ENCODE data around the gene AZIN2.

AZIN2 gene

GRCh38 chr1:33111965-33112364, 31.0 kb downstream of the AZIN2 start:
- DNase-seq (ENCODE audit: extremely low spot score) = no peak
- TF ChIP-seq TARDBP (IDR thresholded peaks at IDR 0.05) = no peak
- no peak for TF ChIP-seq SUZ12 (IDR thresholded peaks at IDR 0.05)
- TF ChIP-seq L3MBTL2 (conservative IDR thresholded peaks at IDR 0.05) = no peak
- TF ChIP-seq ELF4 (IDR thresholded peaks at IDR 0.05) = no peak
- no peak for TF ChIP-seq ZNF384 (IDR thresholded peaks at IDR 0.05)
- no peak for TF ChIP-seq FOXK2 (IDR thresholded peaks at IDR 0.05)
- no peak for TF ChIP-seq ARNT (IDR thresholded peaks at IDR 0.05)
- TF ChIP-seq BHLHE40 (IDR thresholded peaks at IDR 0.05; ENCODE audit: borderline replicate concordance) = no peak
- TF ChIP-seq HDGF (IDR thresholded peaks at IDR 0.05; ENCODE audit: borderline replicate concordance) = no peak
- no peak for TF ChIP-seq NFRKB (IDR thresholded peaks at IDR 0.05)
- TF ChIP-seq SP1 (IDR thresholded peaks at IDR 0.05) = no peak
- no peak for TF ChIP-seq FOXM1 (IDR thresholded peaks at IDR 0.05; ENCODE audit: borderline replicate concordance)
- no peak for TF ChIP-seq LEF1 (IDR thresholded peaks at IDR 0.05; ENCODE audit: borderline replicate concordance)
- TF ChIP-seq PKNOX1 (IDR thresholded peaks at IDR 0.05) = no peak
- no peak for TF ChIP-seq FOXA1 (IDR thresholded peaks at IDR 0.05)
- TF ChIP-seq CTBP1 (IDR thresholded peaks at IDR 0.05; ENCODE audit: borderline replicate concordance) = no peak
- ChIA-PET CTCF (no interaction called here), POLR2A (no interaction called here)

DNA sequence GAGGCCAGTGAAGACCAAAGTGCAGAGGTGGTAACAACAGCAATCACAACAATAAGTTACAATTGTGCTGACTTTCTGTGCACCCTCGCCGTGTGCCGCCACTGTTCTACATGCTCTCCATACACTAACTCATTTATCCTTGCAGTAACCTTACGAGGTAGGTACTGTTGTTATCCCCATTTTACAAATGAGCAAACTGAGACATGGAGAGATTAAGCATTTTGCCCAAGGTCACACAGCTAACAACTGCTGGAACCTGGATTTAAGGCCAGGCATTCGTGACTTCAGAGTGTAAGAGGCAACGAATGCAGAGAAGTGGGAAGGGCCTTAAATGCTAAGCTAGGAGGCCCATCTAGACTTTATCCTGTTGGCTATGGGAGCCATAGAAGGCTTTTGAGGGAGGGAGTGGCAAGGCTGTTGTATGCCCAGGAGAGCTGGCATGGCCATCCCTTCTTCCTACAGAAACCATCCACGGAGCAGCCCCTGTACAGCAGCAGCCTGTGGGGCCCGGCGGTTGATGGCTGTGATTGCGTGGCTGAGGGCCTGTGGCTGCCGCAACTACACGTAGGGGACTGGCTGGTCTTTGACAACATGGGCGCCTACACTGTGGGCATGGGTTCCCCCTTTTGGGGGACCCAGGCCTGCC, 36.6 kb downstream of the AZIN2 start:
- DNase-seq (ENCODE audit: extremely low spot score) = no peak
- TF ChIP-seq SP1 (IDR thresholded peaks at IDR 0.05) (no peak), LEF1 (IDR thresholded peaks at IDR 0.05; ENCODE audit: borderline replicate concordance) (no peak), CTBP1 (IDR thresholded peaks at IDR 0.05; ENCODE audit: borderline replicate concordance) (no peak), HDGF (IDR thresholded peaks at IDR 0.05; ENCODE audit: borderline replicate concordance) (no peak), FOXM1 (IDR thresholded peaks at IDR 0.05; ENCODE audit: borderline replicate concordance) (no peak), FOXA1 (IDR thresholded peaks at IDR 0.05) (no peak), BHLHE40 (IDR thresholded peaks at IDR 0.05; ENCODE audit: borderline replicate concordance) (no peak), ELF4 (IDR thresholded peaks at IDR 0.05) (no peak), TARDBP (IDR thresholded peaks at IDR 0.05) (no peak), PKNOX1 (IDR thresholded peaks at IDR 0.05) (no peak), NFRKB (IDR thresholded peaks at IDR 0.05) (no peak), FOXK2 (IDR thresholded peaks at IDR 0.05) (no peak), ZNF384 (IDR thresholded peaks at IDR 0.05) (no peak), L3MBTL2 (conservative IDR thresholded peaks at IDR 0.05) (no peak), SUZ12 (IDR thresholded peaks at IDR 0.05) (no peak), ARNT (IDR thresholded peaks at IDR 0.05) (no peak)
- ChIA-PET POLR2A (interaction anchor here (1.4 kb wide), 1 partner anchor 10 kb away, joined by 5 read pairs; no protein-coding TSS in a partner anchor), CTCF (interaction anchor here (0.7 kb wide), 1 partner anchor 15 kb away, joined by 3 read pairs; no protein-coding TSS in a partner anchor)

DNA sequence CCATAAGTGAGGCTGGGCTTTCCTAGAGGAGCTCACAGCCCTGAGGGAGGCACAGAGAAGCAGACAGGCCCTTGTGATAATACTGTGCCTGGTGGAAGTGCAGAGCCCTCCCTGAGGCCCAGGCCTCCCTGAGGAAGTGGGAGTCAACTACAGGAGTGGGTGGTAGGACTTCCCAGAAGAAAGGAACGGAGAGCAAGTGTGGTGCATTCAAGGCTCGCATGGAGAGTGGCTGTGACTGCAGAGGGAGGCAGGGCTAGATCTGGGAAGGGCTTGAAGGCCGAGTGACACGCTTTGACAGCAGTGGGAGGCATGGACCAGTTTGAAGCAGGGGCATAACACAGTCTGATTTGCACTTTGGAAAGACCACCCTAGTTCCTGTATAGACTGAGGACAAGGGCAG, 37.3 kb downstream of the AZIN2 start:
- ChIA-PET CTCF (no interaction called here), POLR2A (interaction anchor here (1.4 kb wide), 1 partner anchor 9 kb away, joined by 5 read pairs; no protein-coding TSS in a partner anchor)
- no peak for TF ChIP-seq PKNOX1 (IDR thresholded peaks at IDR 0.05)
- TF ChIP-seq LEF1 (IDR thresholded peaks at IDR 0.05; ENCODE audit: borderline replicate concordance) = no peak
- TF ChIP-seq FOXA1 (IDR thresholded peaks at IDR 0.05) = no peak
- no peak for TF ChIP-seq ARNT (IDR thresholded peaks at IDR 0.05)
- TF ChIP-seq ZNF384 (IDR thresholded peaks at IDR 0.05) = no peak
- no peak for TF ChIP-seq L3MBTL2 (conservative IDR thresholded peaks at IDR 0.05)
- no peak for TF ChIP-seq FOXK2 (IDR thresholded peaks at IDR 0.05)
- TF ChIP-seq TARDBP (IDR thresholded peaks at IDR 0.05) = no peak
- TF ChIP-seq SUZ12 (IDR thresholded peaks at IDR 0.05) = no peak
- TF ChIP-seq HDGF (IDR thresholded peaks at IDR 0.05; ENCODE audit: borderline replicate concordance) = no peak
- no peak for TF ChIP-seq ELF4 (IDR thresholded peaks at IDR 0.05)
- no peak for TF ChIP-seq FOXM1 (IDR thresholded peaks at IDR 0.05; ENCODE audit: borderline replicate concordance)
- TF ChIP-seq SP1 (IDR thresholded peaks at IDR 0.05) = no peak
- TF ChIP-seq CTBP1 (IDR thresholded peaks at IDR 0.05; ENCODE audit: borderline replicate concordance) = no peak
- no peak for TF ChIP-seq BHLHE40 (IDR thresholded peaks at IDR 0.05; ENCODE audit: borderline replicate concordance)
- TF ChIP-seq NFRKB (IDR thresholded peaks at IDR 0.05) = no peak
- no peak for DNase-seq (ENCODE audit: extremely low spot score)

GRCh38 chr1:33119050-33119449, 38.1 kb downstream of the AZIN2 start:
- TF ChIP-seq BHLHE40 (IDR thresholded peaks at IDR 0.05; ENCODE audit: borderline replicate concordance) (no peak), ZNF384 (IDR thresholded peaks at IDR 0.05) (no peak), FOXA1 (IDR thresholded peaks at IDR 0.05) (no peak), SUZ12 (IDR thresholded peaks at IDR 0.05) (no peak), ARNT (IDR thresholded peaks at IDR 0.05) (no peak), NFRKB (IDR thresholded peaks at IDR 0.05) (no peak), ELF4 (IDR thresholded peaks at IDR 0.05) (no peak), FOXM1 (IDR thresholded peaks at IDR 0.05; ENCODE audit: borderline replicate concordance) (no peak), TARDBP (IDR thresholded peaks at IDR 0.05) (no peak), L3MBTL2 (conservative IDR thresholded peaks at IDR 0.05) (no peak), PKNOX1 (IDR thresholded peaks at IDR 0.05) (no peak), FOXK2 (IDR thresholded peaks at IDR 0.05) (no peak), CTBP1 (IDR thresholded peaks at IDR 0.05; ENCODE audit: borderline replicate concordance) (no peak), HDGF (IDR thresholded peaks at IDR 0.05; ENCODE audit: borderline replicate concordance) (no peak), SP1 (IDR thresholded peaks at IDR 0.05) (no peak), LEF1 (IDR thresholded peaks at IDR 0.05; ENCODE audit: borderline replicate concordance) (no peak)
- POLR2A ChIA-PET = no interaction called here
- CTCF ChIA-PET = no interaction called here
- DNase-seq (ENCODE audit: extremely low spot score) = no peak
